Right cardiac atrium (tissue), 5 donors: ENCODE results near the gene SPHKAP. TPM values are rescaled to one million over a fixed set of nuclear protein-coding genes. Genes with fewer than 3 reads are reported as not detected.

Source experiments
- ATAC-seq, 2 donors: fragments of 200-7000 bp; cut with Tn5 transposase; one replicate each; pipeline versions ENCODE4 v1.8.0 to v1.9.1; 2020; ENCODE audit warnings: moderate library complexity in 2 of 2, mild to moderate bottlenecking in 1 of 2
- DNase-seq, 3 donors: peaks; one replicate each; pipeline ENCODE4 v3.0.0-alpha.2; 2020
- H3K27ac ChIP-seq: one replicate; pipeline ENCODE4 v1.5.1; 2013; ENCODE audit warnings: mild to moderate bottlenecking, low read length, control low read depth, moderate library complexity
- H3K27me3 ChIP-seq: one replicate; pipeline ENCODE4 v1.6.1; 2013; ENCODE audit not compliant: control insufficient read depth, insufficient read depth
- H3K4me1 ChIP-seq: one replicate; pipeline ENCODE4 v1.6.1; 2013; ENCODE audit warnings: low read length; ENCODE audit not compliant: control insufficient read depth, insufficient read depth
- H3K4me3 ChIP-seq: one replicate; pipeline ENCODE4 v1.5.1; 2013; ENCODE audit warnings: low read length, control low read depth
- H3K9me3 ChIP-seq: one replicate; pipeline ENCODE4 v1.6.1; 2013; ENCODE audit warnings: low read length; ENCODE audit not compliant: control insufficient read depth
- WGBS: extraction: QIAGEN DNeasy Blood & Tissue Kit; methylation state at CpG from one replicate; pipeline ENCODE4 v1.1.7; 2013; 5-methylcytosine and 5-hydroxymethylcytosine counted together
- intact Hi-C, 4 donors: fragments of 100-400 bp; cut with DNase I; formaldehyde crosslinking; loops; one replicate each; pipeline versions ENCODE4 v1.11.0 to v1.14.0; 2022 to 2023
- polyA plus RNA-seq: library from polyadenylated mRNA; stranded (reverse); fragments of 200-250 nt; gene quantifications from one replicate; pipeline ENCODE4 v1.2.3, GENCODE V29; 2013
- total RNA-seq, 4 donors: library from RNA; stranded (reverse); fragmentation: NEBNext Ultra II Directional; extraction: Animal tissue kit (Norgen Biotek cat#: 25700); gene quantifications; one replicate each; pipeline ENCODE4 v1.2.1, GENCODE V29; 2021
- donor health status: healthy with polysubstance abuse.
- donor health status: DM: no; HTN: yes; CAD: no.
- donor health status: DM: no; HTN: no; CAD: no.
- donor health status: DM: no; HTN: yes; CAD: no; lungs with severe emphysema.
- donor health status: DM: yes; HTN: yes; CAD: no.

Gene SPHKAP
- total and polyA plus RNA-seq, 5 donors, result 16.1 to 79.4 (median 36.6) TPM

DNA sequence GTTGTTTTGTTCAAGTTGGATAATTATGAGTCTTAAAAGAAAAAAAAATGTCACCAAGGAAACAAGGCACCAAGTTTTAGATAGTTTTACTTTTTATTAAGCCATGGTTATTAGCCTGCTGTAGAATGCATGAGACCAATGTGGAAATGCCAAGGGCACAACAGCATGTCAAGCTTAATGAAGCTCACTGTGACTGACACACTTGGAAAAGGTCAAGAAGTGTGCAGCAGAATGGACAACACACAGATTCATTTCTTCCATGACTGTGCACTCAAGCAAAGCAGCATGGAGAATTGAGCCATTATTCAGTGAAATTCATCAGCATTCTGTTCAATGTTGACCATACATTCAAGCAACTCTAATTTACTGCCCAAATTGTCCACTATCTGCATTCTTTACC lies 23.6 kb downstream of the SPHKAP start:
- Histone ChIP-seq H3K4me1 (no peaks in the 10 kb centered on the region), H3K4me3 (no peak overlapping the region), H3K27ac (no peak overlapping the region), H3K27me3 (no peaks in the 10 kb centered on the region), H3K9me3 (no peaks in the 10 kb centered on the region)
- no peak for DNase-seq
- no peak for ATAC-seq
- intact Hi-C loops, result no loop called here

DNA sequence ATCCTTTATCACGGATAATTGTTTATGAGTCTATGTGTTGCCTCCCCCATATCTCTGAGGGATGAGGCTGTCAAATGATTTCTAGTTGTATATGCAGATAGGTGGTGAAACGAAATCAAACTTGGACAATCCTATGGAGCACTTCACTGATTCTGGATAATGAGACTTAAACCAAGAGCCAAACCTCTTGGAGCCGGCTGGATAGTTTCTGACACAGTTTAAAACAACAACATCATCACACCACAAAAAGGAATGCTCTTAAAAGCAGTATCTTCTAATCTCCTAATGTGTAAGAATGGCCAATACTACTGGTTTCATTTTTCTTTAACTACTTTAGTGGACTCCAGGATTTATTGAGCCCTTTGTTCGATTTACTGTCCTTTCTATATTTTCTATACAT lies 36.5 kb downstream of the SPHKAP start:
- no peak for ATAC-seq
- no peak for DNase-seq
- Histone ChIP-seq H3K27me3 (no peaks in the 10 kb centered on the region), H3K9me3 (no peaks in the 10 kb centered on the region), H3K4me3 (no peak overlapping the region), H3K27ac (no peak overlapping the region), H3K4me1 (no peaks in the 10 kb centered on the region)
- WGBS, result 26% methylated on average over 4 of the region's 4 CpGs
- intact Hi-C loops, result no loop called here

DNA sequence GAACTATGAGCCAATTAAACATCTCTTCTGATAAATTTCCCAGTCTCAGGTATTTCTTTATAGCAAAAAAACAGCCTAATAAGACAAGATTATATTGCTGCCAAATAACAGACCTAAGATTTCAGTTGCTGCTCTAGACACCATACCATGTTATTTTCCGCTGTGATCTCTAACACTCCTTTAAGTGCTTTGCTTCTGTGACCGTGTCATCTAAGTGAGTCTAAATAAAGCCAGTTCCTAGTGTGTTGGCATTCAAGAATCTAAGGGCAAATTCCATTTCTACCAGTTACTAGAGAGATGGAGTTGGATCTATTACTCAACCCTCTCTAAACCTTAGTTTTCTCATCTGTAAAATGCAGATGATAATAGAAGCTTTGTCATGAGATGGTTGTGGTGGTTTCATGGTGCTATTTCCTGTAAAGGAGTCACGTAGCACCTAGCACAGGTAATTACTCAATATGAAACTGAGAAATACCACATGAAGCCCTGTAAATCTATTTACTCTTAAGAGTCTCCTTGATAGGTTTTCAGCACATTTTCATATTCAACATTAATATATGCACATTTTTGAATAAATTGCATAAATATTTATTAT lies 40.5 kb downstream of the SPHKAP start:
- ATAC-seq (peak; percentile 52 to 57), DNase-seq (no peak)
- H3K27me3 ChIP-seq, result no peaks in the 10 kb centered on the region
- intact Hi-C loops, result no loop called here
- H3K27ac ChIP-seq, result peak overlapping the region; percentile 89
- H3K4me1 ChIP-seq, result peaks cover 3% of the 10 kb centered on the region
- H3K4me3 ChIP-seq, result no peak overlapping the region
- no peaks in the 10 kb centered on the region for H3K9me3 ChIP-seq
- WGBS, result 61% methylated on average over 3 of the region's 3 CpGs

DNA sequence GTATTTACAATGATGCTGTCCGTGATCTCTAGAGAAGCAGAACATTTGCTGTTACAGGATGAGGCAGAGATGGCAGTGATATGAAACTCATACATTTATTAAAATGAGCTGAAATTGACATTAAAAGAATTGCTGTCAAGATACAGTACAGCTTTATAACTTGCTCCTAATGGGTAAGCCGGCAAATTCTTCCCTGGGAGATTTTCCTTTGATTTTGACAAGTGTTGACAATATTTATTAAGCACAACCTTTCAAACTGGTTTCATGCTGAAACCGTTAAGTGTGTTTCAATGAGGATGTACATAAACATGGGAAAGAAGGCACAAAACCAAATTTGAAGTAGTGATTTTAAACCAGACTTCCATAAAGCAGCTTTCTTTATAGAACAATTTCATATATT lies 45.5 kb downstream of the SPHKAP start:
- Histone ChIP-seq H3K9me3 (no peaks in the 10 kb centered on the region), H3K4me1 (peaks cover 3% of the 10 kb centered on the region), H3K27me3 (no peaks in the 10 kb centered on the region), H3K4me3 (no peak overlapping the region), H3K27ac (no peak overlapping the region)
- 68% methylated on average over 3 of the region's 3 CpGs for WGBS
- intact Hi-C loops, result no loop called here
- ATAC-seq, result no peak
- no peak for DNase-seq

DNA sequence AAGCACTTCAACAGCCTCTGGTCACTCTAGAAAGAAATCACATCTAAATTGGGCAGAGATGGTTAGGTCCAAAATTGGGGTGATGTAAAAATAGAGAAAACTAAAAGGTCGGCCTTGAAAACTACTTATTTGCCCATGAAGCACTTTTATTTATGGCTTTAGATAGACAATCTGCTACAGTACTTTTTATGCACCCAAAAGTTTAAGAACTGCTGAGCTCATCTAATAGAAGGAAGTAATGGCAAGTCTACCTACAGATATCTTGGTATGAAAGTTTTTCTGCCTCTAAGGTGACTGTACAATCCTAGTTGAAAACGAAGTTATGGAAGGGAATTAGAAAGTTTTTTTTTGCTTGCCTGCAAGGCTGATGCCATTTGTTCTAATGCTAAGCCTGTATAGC lies 46.2 kb downstream of the SPHKAP start:
- Histone ChIP-seq H3K4me3 (no peak overlapping the region), H3K27me3 (no peaks in the 10 kb centered on the region), H3K4me1 (peaks cover 3% of the 10 kb centered on the region), H3K27ac (no peak overlapping the region), H3K9me3 (no peaks in the 10 kb centered on the region)
- DNase-seq, result no peak
- intact Hi-C loops, result no loop called here
- 77% methylated on average over 2 of the region's 2 CpGs for WGBS
- no peak for ATAC-seq

DNA sequence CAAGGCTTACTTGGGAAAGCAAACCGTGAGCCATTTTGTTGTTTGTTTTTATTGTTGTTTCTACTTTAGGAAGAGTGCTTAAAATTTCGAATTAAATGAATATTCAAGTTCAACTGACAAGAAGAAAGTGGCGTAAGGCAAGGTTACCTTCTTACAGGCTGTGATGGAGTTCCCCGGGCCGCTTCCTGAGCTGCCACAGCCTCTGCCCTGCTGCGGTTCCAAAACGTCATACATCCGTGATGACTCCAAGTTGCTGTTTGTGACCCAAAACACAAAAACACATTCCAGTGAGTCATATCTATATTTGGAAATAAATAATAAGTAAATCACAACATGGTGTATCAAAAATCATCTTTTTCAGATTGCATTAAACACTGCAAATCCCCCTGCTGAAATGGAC lies 49.7 kb downstream of the SPHKAP start:
- Histone ChIP-seq H3K4me1 (peaks cover under 1% of the 10 kb centered on the region), H3K27ac (no peak overlapping the region), H3K4me3 (no peak overlapping the region), H3K27me3 (no peaks in the 10 kb centered on the region), H3K9me3 (no peaks in the 10 kb centered on the region)
- no peak for ATAC-seq
- intact Hi-C loops, result no loop called here
- DNase-seq, result no peak
- 72% methylated on average over 8 of the region's 8 CpGs for WGBS

DNA sequence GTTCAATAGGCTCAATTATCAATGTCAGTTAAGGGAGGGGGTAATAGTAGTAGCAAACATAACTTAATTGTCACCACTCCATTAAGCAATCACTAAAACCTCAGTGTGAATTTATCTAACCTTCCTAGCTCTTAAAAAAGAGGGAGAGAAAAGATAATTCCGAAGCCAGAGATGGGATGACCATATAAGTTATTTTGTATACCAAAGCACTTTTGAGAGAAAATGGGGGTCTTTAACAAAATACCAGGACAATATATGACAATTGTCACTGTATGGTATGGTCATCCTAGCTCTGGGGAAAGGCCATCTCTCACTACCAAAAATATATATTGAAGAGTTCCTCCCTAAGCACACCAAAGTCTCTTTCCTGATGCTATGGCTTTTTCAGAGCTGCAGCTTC lies 55.1 kb downstream of the SPHKAP start:
- no peak for DNase-seq
- H3K9me3 ChIP-seq, result no peaks in the 10 kb centered on the region
- 66% methylated on average over 1 of the region's 1 CpG for WGBS
- no peaks in the 10 kb centered on the region for H3K27me3 ChIP-seq
- peaks cover 3% of the 10 kb centered on the region for H3K4me1 ChIP-seq
- intact Hi-C loops, result no loop called here
- H3K27ac ChIP-seq, result no peak overlapping the region
- ATAC-seq, result no peak
- H3K4me3 ChIP-seq, result no peak overlapping the region

DNA sequence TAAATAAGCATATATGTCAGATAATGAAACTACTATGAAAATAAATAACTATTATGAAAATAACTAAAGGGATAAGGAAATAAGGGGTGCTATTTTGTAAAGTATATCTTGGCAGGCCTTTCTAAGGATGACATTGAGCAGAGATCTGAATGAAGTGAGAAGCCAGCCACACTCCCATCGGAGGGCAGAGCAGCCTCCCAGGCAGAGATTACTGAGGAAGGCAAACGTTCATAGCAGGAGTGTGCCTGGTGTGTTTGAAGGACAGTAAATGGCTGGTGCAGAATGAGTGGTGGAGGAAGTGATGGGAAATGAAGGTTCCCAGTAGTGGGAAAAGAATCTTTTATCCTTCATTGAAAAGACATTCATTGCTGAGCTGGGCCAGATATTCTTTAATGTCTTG lies 62.5 kb downstream of the SPHKAP start:
- DNase-seq (no peak), ATAC-seq (peak in 1 of 2 donors; percentile 41)
- 7% methylated on average over 2 of the region's 2 CpGs for WGBS
- Histone ChIP-seq H3K4me1 (peaks cover 3% of the 10 kb centered on the region), H3K9me3 (no peaks in the 10 kb centered on the region), H3K27me3 (no peaks in the 10 kb centered on the region), H3K4me3 (no peak overlapping the region), H3K27ac (no peak overlapping the region)
- intact Hi-C loops, result no loop called here

DNA sequence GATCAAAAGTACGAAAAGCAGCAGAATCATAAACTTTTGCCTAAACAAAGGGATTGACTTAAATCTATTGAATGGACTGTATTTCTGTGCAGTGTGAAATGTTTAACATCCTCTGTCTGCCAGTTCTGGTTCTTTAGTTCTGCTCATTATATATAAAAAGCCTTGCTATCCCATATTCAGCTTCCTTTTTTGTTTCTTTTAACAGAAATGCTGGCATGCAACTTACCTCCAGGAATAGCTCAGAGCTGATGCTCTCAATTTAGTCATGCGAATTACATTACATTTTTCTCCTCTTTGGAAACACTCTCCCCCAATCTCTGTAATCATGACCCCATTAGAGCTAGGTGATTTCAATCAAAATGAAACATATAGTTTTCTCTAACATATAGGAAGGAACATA lies 73.6 kb downstream of the SPHKAP start:
- Histone ChIP-seq H3K9me3 (no peaks in the 10 kb centered on the region), H3K27me3 (no peaks in the 10 kb centered on the region), H3K4me3 (no peak overlapping the region), H3K27ac (no peak overlapping the region), H3K4me1 (no peaks in the 10 kb centered on the region)
- intact Hi-C loops, result no loop called here
- no peak for DNase-seq
- 67% methylated on average over 2 of the region's 2 CpGs for WGBS
- ATAC-seq, result no peak

DNA sequence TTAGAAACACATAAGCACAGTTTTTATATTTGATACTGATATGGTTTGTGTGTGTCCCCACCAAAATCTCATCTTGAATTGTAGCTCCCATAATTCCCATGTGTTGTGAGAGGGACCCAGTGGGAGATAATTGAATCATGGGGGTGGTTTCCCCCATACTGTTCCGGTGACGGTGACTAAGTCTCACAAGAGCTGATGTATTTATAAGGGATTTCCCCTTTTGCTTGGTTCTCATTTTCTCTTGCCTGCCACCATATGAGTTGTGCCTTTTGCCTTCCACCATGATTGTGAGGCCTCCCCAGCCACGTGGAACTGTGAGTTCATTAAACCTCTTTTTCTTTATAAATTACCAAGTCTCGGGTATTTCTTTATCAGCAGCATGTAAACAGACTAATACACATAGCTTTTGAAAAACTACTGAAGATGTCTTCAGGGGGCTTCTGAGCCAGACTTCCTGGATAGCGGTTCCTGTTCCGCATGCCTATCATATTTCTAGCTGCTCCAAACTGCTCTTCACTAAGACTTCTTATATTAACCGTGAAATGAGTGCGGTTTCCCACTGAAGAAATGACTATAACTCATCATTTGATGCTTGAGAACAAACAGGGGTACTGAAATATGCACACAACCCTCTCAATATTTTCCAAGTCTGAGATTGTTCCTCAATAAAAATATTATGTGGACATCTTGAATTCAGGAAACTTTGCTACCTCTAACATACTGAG lies 75.8 kb downstream of the SPHKAP start:
- intact Hi-C loops, result no loop called here
- WGBS, result 81% methylated on average over 8 of the region's 8 CpGs

DNA sequence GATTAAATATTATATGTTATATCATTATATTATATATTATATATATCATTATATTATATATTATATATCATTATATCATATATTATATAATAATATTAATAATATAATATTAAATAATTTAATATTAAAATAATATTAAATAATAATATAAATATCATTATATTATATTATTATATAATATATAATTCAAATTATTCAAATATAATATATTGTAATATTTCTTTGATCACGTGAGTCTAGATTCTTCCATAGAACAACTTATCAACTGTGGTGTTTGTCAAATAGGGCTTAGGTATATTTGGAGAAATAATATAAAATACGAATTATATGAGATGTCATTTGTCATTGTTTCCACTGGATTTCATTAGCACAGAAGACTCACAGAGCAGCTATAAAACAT lies 77.3 kb downstream of the SPHKAP start:
- DNase-seq (no peak), ATAC-seq (no peak)
- Histone ChIP-seq H3K4me1 (no peaks in the 10 kb centered on the region), H3K27ac (no peak overlapping the region), H3K4me3 (no peak overlapping the region), H3K9me3 (no peaks in the 10 kb centered on the region), H3K27me3 (no peaks in the 10 kb centered on the region)
- intact Hi-C loops, result no loop called here
- 88% methylated on average over 2 of the region's 2 CpGs for WGBS

More for the DNA sequence above, 75.8 kb downstream of the SPHKAP start:
- Histone ChIP-seq H3K9me3 (no peaks in the 10 kb centered on the region), H3K4me1 (no peaks in the 10 kb centered on the region), H3K4me3 (no peak overlapping the region), H3K27me3 (no peaks in the 10 kb centered on the region), H3K27ac (no peak overlapping the region)
- ATAC-seq (no peak), DNase-seq (no peak)

DNA sequence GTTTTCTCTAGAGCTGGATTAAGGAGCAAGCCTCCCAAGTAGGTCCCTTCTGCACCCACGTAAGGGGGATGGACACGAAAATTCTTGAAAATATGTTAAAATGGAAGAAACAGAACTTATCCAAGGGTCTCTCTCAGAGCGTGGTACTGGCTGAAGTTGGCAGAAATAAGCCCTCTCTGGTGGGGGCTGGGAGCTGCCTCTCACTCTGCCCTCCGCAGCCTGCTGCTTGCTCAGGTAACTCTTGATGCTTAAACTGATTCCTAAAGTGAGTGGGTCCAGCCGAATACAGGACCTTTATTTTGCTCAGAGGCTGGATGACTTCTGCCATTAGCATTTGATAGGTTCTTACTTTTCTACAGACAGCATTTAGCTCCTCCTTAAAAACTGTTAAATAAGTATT lies 78.1 kb downstream of the SPHKAP start:
- peak in 1 of 3 donors; percentile 34 for DNase-seq
- ATAC-seq, result no peak
- H3K27ac ChIP-seq, result no peak overlapping the region
- H3K4me1 ChIP-seq, result no peaks in the 10 kb centered on the region
- H3K4me3 ChIP-seq, result no peak overlapping the region
- no peaks in the 10 kb centered on the region for H3K27me3 ChIP-seq
- intact Hi-C loops, result no loop called here
- no peaks in the 10 kb centered on the region for H3K9me3 ChIP-seq
- 75% methylated on average over 5 of the region's 5 CpGs for WGBS
